Measurements from ENCODE around the gene MCU. TPM values are rescaled to one million over a fixed set of nuclear protein-coding genes. Genes with fewer than 3 reads are reported as not detected.

MCU gene
- total RNA-seq, 1 donor from 2014 or later: 44.7 TPM

- H3K4me1 ChIP-seq: peaks cover 2% of the 10 kb centered on the region
- no peaks in the 10 kb centered on the region for H3K36me3 ChIP-seq
- DNase-seq (ENCODE audit: extremely low spot score in 2 of 2): no peak
- H3K4me3 ChIP-seq: no peak overlapping the region
- no peak overlapping the region for H3K27ac ChIP-seq
- TF ChIP-seq, protein P1, sequence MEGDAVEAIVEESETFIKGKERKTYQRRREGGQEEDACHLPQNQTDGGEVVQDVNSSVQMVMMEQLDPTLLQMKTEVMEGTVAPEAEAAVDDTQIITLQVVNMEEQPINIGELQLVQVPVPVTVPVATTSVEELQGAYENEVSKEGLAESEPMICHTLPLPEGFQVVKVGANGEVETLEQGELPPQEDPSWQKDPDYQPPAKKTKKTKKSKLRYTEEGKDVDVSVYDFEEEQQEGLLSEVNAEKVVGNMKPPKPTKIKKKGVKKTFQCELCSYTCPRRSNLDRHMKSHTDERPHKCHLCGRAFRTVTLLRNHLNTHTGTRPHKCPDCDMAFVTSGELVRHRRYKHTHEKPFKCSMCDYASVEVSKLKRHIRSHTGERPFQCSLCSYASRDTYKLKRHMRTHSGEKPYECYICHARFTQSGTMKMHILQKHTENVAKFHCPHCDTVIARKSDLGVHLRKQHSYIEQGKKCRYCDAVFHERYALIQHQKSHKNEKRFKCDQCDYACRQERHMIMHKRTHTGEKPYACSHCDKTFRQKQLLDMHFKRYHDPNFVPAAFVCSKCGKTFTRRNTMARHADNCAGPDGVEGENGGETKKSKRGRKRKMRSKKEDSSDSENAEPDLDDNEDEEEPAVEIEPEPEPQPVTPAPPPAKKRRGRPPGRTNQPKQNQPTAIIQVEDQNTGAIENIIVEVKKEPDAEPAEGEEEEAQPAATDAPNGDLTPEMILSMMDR (IDR thresholded peaks at IDR 0.05): no peak
- TF ChIP-seq POLR2AphosphoS5 (IDR thresholded peaks at IDR 0.05; ENCODE audit: insufficient read depth in 1 of 2, low read depth in 1 of 2): no peak
- TF ChIP-seq POLR2A (IDR thresholded peaks at IDR 0.05): no peak
- intact Hi-C loops (cut with DNase I): no loop called here
- no peaks in the 10 kb centered on the region for H3K27me3 ChIP-seq
- no peaks in the 10 kb centered on the region for H3K9me3 ChIP-seq
These were observed 11.1 kb downstream of the MCU start for GRCh38 chr10:72702868-72703581.

- Histone ChIP-seq H3K4me1 (peaks cover 13% of the 10 kb centered on the region), H3K36me3 (no peaks in the 10 kb centered on the region), H3K4me3 (no peak overlapping the region), H3K9me3 (no peaks in the 10 kb centered on the region), H3K27me3 (no peaks in the 10 kb centered on the region), H3K27ac (no peak overlapping the region)
- no peak for DNase-seq (ENCODE audit: extremely low spot score in 2 of 2)
- TF ChIP-seq POLR2A (IDR thresholded peaks at IDR 0.05) (no peak), POLR2AphosphoS5 (IDR thresholded peaks at IDR 0.05; ENCODE audit: insufficient read depth in 1 of 2, low read depth in 1 of 2) (no peak)
- TF ChIP-seq, protein P1 (IDR thresholded peaks at IDR 0.05): no peak
- intact Hi-C loops (cut with DNase I): no loop called here
These were observed 12.2 kb downstream of the MCU start for GRCh38 chr10:72704117-72704516.

DNA sequence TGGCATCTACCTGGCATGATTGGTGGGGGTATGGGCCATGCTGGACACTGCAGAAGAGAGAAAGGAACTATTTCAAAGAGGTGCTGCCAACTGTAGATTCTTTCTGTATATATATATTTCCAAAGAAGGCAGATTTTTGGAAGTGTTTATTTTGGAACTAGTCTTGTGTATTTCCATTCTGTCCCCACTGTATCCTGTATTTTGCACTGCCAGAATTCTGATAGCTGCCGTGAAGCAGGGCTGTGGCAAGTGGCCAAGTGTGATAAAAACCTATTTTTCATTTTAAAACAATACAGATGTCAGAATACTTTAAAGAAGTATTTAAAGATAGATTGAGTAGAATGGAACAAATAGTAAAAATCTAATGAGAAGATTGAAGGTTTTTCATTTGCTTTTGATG is 17.1 kb downstream of the MCU start:
- Histone ChIP-seq H3K4me3 (no peak overlapping the region), H3K27me3 (no peaks in the 10 kb centered on the region), H3K36me3 (no peaks in the 10 kb centered on the region), H3K4me1 (peaks cover 35% of the 10 kb centered on the region), H3K9me3 (no peaks in the 10 kb centered on the region), H3K27ac (peak overlapping the region; percentile 23)
- peak in 1 of 2 donors; percentile 53 for TF ChIP-seq POLR2AphosphoS5 (IDR thresholded peaks at IDR 0.05; ENCODE audit: insufficient read depth in 1 of 2, low read depth in 1 of 2)
- no peak for TF ChIP-seq POLR2A (IDR thresholded peaks at IDR 0.05)
- intact Hi-C loops (cut with DNase I): no loop called here
- DNase-seq (ENCODE audit: extremely low spot score in 2 of 2): no peak

DNA sequence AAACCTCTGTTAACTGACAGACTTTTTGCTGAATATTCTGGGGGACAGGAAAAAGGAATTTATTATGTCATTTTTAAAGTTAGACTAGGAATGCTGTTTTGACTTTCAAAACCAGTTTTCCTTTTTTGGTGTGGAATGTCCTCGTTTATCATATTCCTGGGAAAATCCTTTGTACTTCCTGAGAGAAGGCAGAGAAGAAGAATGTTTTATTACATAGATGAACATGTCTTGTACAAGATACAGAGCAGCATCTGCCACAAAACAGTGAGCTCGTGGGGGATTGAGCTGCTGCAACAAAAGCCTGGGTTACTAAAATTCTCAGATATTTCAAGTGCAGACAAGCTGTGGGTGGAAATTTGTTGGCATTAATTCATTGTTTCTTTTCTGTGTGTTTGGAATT is 20.2 kb downstream of the MCU start:
- DNase-seq (ENCODE audit: extremely low spot score in 2 of 2): no peak
- intact Hi-C loops (cut with DNase I): no loop called here
- no peaks in the 10 kb centered on the region for H3K27me3 ChIP-seq
- no peak overlapping the region for H3K27ac ChIP-seq
- H3K36me3 ChIP-seq: peaks cover 0 to 9% of the 10 kb centered on the region in 2 donors
- no peak overlapping the region for H3K4me3 ChIP-seq
- H3K4me1 ChIP-seq: peaks cover 35% of the 10 kb centered on the region
- H3K9me3 ChIP-seq: no peaks in the 10 kb centered on the region
- TF ChIP-seq POLR2AphosphoS5 (IDR thresholded peaks at IDR 0.05; ENCODE audit: insufficient read depth in 1 of 2, low read depth in 1 of 2): no peak
- TF ChIP-seq, protein P1 (IDR thresholded peaks at IDR 0.05): no peak
- no peak for TF ChIP-seq POLR2A (IDR thresholded peaks at IDR 0.05)

DNA sequence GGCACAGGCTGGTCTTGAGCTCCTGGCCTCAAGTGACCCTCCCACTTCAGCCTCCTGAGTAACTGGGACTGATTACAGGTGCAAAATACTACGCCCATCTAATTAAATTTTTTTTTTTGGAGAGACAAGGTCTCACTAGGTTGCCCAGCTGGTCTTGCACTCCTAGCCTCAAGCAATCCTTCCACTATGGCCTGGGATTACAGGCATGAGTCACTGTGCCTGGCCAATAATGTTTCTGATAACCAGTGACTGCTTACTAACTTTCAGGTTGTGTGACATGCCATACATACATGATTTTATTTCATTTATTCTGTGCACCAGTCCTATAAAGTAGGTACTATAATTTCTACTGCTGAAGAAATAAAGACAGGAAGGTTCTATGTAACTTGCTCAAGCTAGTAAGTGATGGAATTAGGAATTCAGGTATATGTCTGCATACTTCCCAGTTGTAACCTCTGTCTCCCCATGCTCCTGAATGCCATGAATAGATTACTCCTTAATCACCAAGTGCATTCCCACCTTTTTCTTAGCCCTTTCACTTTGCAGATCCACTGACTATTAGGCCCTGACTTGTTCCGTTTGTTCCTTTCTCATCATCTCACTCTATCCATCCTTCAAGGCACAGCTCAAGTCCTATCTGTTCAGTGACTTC is 28.1 kb downstream of the MCU start:
- Histone ChIP-seq H3K27ac (no peak overlapping the region), H3K4me1 (no peaks in the 10 kb centered on the region), H3K4me3 (no peak overlapping the region), H3K27me3 (no peaks in the 10 kb centered on the region), H3K36me3 (peaks cover 0 to 9% of the 10 kb centered on the region in 2 donors), H3K9me3 (no peaks in the 10 kb centered on the region)
- intact Hi-C loops (cut with DNase I): no loop called here
- TF ChIP-seq POLR2AphosphoS5 (IDR thresholded peaks at IDR 0.05; ENCODE audit: insufficient read depth in 1 of 2, low read depth in 1 of 2) (no peak), POLR2A (IDR thresholded peaks at IDR 0.05) (no peak)
- TF ChIP-seq, protein P1 (IDR thresholded peaks at IDR 0.05): no peak
- no peak for DNase-seq (ENCODE audit: extremely low spot score in 2 of 2)
